Stimulated activated CD8-positive, alpha-beta memory T cell treated with anti-CD3 and anti-CD28 coated beads, Interleukin-7, amount 100 ng/mL, for 4 hours (primary cell): ENCODE results near the gene ITGA3.

Experiments used
- DNase-seq, 2 donors: peaks; one replicate each; pipeline ENCODE4 v3.0.0-alpha.2; 2020; ENCODE audit warnings: low read depth in 2 of 2

Gene ITGA3

GRCh38 chr17:50093807-50094206, 37.9 kb downstream of the ITGA3 start:
- no peak for DNase-seq

- DNase-seq, result peak; percentile 78 to 80
These were observed 38.4 kb downstream of the ITGA3 start for GRCh38 chr17:50094243-50094752.

GRCh38 chr17:50094753-50095619, 39.1 kb downstream of the ITGA3 start, which contains the start of gene PDK2:
PDK2 (plus strand) TSS chr17:50095351; CDS start chr17:50095436, 85 bp downstream.
- DNase-seq, result peak; percentile 90 to 96

GRCh38 chr17:50095626-50096037, 39.7 kb downstream of the ITGA3 start:
- DNase-seq, result no peak

GRCh38 chr17:50096092-50096491, 40.2 kb downstream of the ITGA3 start:
- DNase-seq, result no peak

- no peak for DNase-seq
These were observed 40.8 kb downstream of the ITGA3 start for GRCh38 chr17:50096758-50097157.

GRCh38 chr17:50097455-50097854, 41.5 kb downstream of the ITGA3 start:
- DNase-seq, result no peak

GRCh38 chr17:50097926-50098325, 42.0 kb downstream of the ITGA3 start:
- DNase-seq, result no peak

GRCh38 chr17:50098583-50098982, 42.7 kb downstream of the ITGA3 start:
- DNase-seq, result no peak

GRCh38 chr17:50099003-50099402, 43.1 kb downstream of the ITGA3 start:
- DNase-seq, result no peak

GRCh38 chr17:50100480-50100883, 44.6 kb downstream of the ITGA3 start:
- DNase-seq, result no peak

- no peak for DNase-seq
These were observed 45.0 kb downstream of the ITGA3 start for GRCh38 chr17:50100921-50101345.

GRCh38 chr17:50101346-50102163, 45.6 kb downstream of the ITGA3 start:
- DNase-seq, result no peak

GRCh38 chr17:50102164-50102991, 46.5 kb downstream of the ITGA3 start:
- no peak for DNase-seq

- DNase-seq, result no peak
These were observed 47.3 kb downstream of the ITGA3 start for GRCh38 chr17:50103252-50103651.

- no peak for DNase-seq
These were observed 48.0 kb downstream of the ITGA3 start for GRCh38 chr17:50103941-50104340.

- DNase-seq, result no peak
These were observed 49.9 kb downstream of the ITGA3 start for GRCh38 chr17:50105811-50106210.

GRCh38 chr17:50106393-50107131, 50.7 kb downstream of the ITGA3 start:
- no peak for DNase-seq

- DNase-seq, result no peak
These were observed 52.0 kb downstream of the ITGA3 start for GRCh38 chr17:50107790-50108414.

GRCh38 chr17:50108556-50108955, 52.6 kb downstream of the ITGA3 start:
- DNase-seq, result no peak
